ENCODE measurements around the gene PTPRD.

PTPRD gene

GRCh38 chr9:8515748-8516147, 2097.1 kb downstream of the PTPRD start:
- no peak overlapping the region for H3K4me3 Mint-ChIP-seq
- no peak for ATAC-seq
- H3K36me3 Mint-ChIP-seq, result no peaks in the 10 kb centered on the region
- H3K27ac Mint-ChIP-seq, result no peak overlapping the region
- no peaks in the 10 kb centered on the region for H3K4me1 Mint-ChIP-seq
- DNase-seq (ENCODE audit: low spot score in 2 of 2), result no peak
- no peaks in the 10 kb centered on the region for H3K9me3 Mint-ChIP-seq

GRCh38 chr9:8514760-8515159, 2098.0 kb downstream of the PTPRD start:
- Mint-ChIP-seq H3K4me1 (no peaks in the 10 kb centered on the region), H3K4me3 (no peak overlapping the region), H3K9me3 (no peaks in the 10 kb centered on the region), H3K36me3 (no peaks in the 10 kb centered on the region), H3K27ac (no peak overlapping the region)
- no peak for ATAC-seq
- no peak for DNase-seq (ENCODE audit: low spot score in 2 of 2)

GRCh38 chr9:8508671-8509290, 2104.0 kb downstream of the PTPRD start:
- Mint-ChIP-seq H3K9me3 (no peaks in the 10 kb centered on the region), H3K4me3 (no peak overlapping the region), H3K4me1 (no peaks in the 10 kb centered on the region), H3K27ac (no peak overlapping the region), H3K36me3 (no peaks in the 10 kb centered on the region)
- ATAC-seq (no peak), DNase-seq (ENCODE audit: low spot score in 2 of 2) (no peak)

GRCh38 chr9:8494571-8494970, 2118.2 kb downstream of the PTPRD start:
- no peaks in the 10 kb centered on the region for H3K4me1 Mint-ChIP-seq
- no peak overlapping the region for H3K27ac Mint-ChIP-seq
- no peak overlapping the region for H3K4me3 Mint-ChIP-seq
- DNase-seq (ENCODE audit: low spot score in 2 of 2) (no peak), ATAC-seq (no peak)
- H3K36me3 Mint-ChIP-seq, result no peaks in the 10 kb centered on the region
- H3K9me3 Mint-ChIP-seq, result no peaks in the 10 kb centered on the region

- Mint-ChIP-seq H3K4me1 (no peaks in the 10 kb centered on the region), H3K4me3 (no peak overlapping the region), H3K27ac (no peak overlapping the region), H3K36me3 (no peaks in the 10 kb centered on the region), H3K9me3 (no peaks in the 10 kb centered on the region)
- DNase-seq (ENCODE audit: low spot score in 2 of 2) (no peak), ATAC-seq (no peak)
Observed at GRCh38 chr9:8492679-8493078, 2120.1 kb downstream of the PTPRD start.

GRCh38 chr9:8492024-8492423, 2120.8 kb downstream of the PTPRD start:
- ATAC-seq, result no peak
- no peaks in the 10 kb centered on the region for H3K36me3 Mint-ChIP-seq
- H3K27ac Mint-ChIP-seq, result no peak overlapping the region
- no peak overlapping the region for H3K4me3 Mint-ChIP-seq
- H3K4me1 Mint-ChIP-seq, result no peaks in the 10 kb centered on the region
- no peak for DNase-seq (ENCODE audit: low spot score in 2 of 2)
- H3K9me3 Mint-ChIP-seq, result no peaks in the 10 kb centered on the region

GRCh38 chr9:8491563-8491962, 2121.2 kb downstream of the PTPRD start:
- Mint-ChIP-seq H3K27ac (no peak overlapping the region), H3K36me3 (no peaks in the 10 kb centered on the region), H3K4me3 (no peak overlapping the region), H3K9me3 (no peaks in the 10 kb centered on the region), H3K4me1 (no peaks in the 10 kb centered on the region)
- DNase-seq (ENCODE audit: low spot score in 2 of 2) (no peak), ATAC-seq (no peak)

- no peaks in the 10 kb centered on the region for H3K9me3 Mint-ChIP-seq
- H3K36me3 Mint-ChIP-seq, result no peaks in the 10 kb centered on the region
- no peaks in the 10 kb centered on the region for H3K4me1 Mint-ChIP-seq
- ATAC-seq (no peak), DNase-seq (ENCODE audit: low spot score in 2 of 2) (no peak)
- H3K4me3 Mint-ChIP-seq, result no peak overlapping the region
- H3K27ac Mint-ChIP-seq, result no peak overlapping the region
Observed at GRCh38 chr9:8489835-8490234, 2123.0 kb downstream of the PTPRD start.

GRCh38 chr9:8486095-8486494, 2126.7 kb downstream of the PTPRD start:
- Mint-ChIP-seq H3K4me1 (no peaks in the 10 kb centered on the region), H3K9me3 (no peaks in the 10 kb centered on the region), H3K4me3 (no peak overlapping the region), H3K36me3 (no peaks in the 10 kb centered on the region), H3K27ac (no peak overlapping the region)
- no peak for ATAC-seq
- no peak for DNase-seq (ENCODE audit: low spot score in 2 of 2)

- Mint-ChIP-seq H3K36me3 (no peaks in the 10 kb centered on the region), H3K9me3 (no peaks in the 10 kb centered on the region), H3K4me3 (no peak overlapping the region), H3K4me1 (no peaks in the 10 kb centered on the region), H3K27ac (no peak overlapping the region)
- ATAC-seq (no peak), DNase-seq (ENCODE audit: low spot score in 2 of 2) (no peak)
Observed at GRCh38 chr9:8484597-8485191, 2128.1 kb downstream of the PTPRD start.

- Mint-ChIP-seq H3K4me1 (no peaks in the 10 kb centered on the region), H3K9me3 (no peaks in the 10 kb centered on the region), H3K36me3 (no peaks in the 10 kb centered on the region), H3K4me3 (no peak overlapping the region), H3K27ac (no peak overlapping the region)
- DNase-seq (ENCODE audit: low spot score in 2 of 2) (no peak), ATAC-seq (no peak)
Observed at GRCh38 chr9:8477450-8477849, 2135.4 kb downstream of the PTPRD start.

- DNase-seq (ENCODE audit: low spot score in 2 of 2) (no peak), ATAC-seq (no peak)
- H3K36me3 Mint-ChIP-seq, result no peaks in the 10 kb centered on the region
- no peak overlapping the region for H3K27ac Mint-ChIP-seq
- H3K4me3 Mint-ChIP-seq, result no peak overlapping the region
- no peaks in the 10 kb centered on the region for H3K4me1 Mint-ChIP-seq
- H3K9me3 Mint-ChIP-seq, result no peaks in the 10 kb centered on the region
Observed at GRCh38 chr9:8474937-8475336, 2137.9 kb downstream of the PTPRD start.

GRCh38 chr9:8473244-8474020, 2139.4 kb downstream of the PTPRD start:
- Mint-ChIP-seq H3K27ac (no peak overlapping the region), H3K4me3 (no peak overlapping the region), H3K4me1 (no peaks in the 10 kb centered on the region), H3K9me3 (no peaks in the 10 kb centered on the region), H3K36me3 (no peaks in the 10 kb centered on the region)
- DNase-seq (ENCODE audit: low spot score in 2 of 2) (no peak), ATAC-seq (no peak)

GRCh38 chr9:8468045-8468637, 2144.7 kb downstream of the PTPRD start:
- Mint-ChIP-seq H3K9me3 (no peaks in the 10 kb centered on the region), H3K27ac (no peak overlapping the region), H3K4me3 (no peak overlapping the region), H3K4me1 (no peaks in the 10 kb centered on the region), H3K36me3 (no peaks in the 10 kb centered on the region)
- ATAC-seq (peak; percentile 70), DNase-seq (ENCODE audit: low spot score in 2 of 2) (no peak)

- Mint-ChIP-seq H3K4me1 (no peaks in the 10 kb centered on the region), H3K4me3 (no peak overlapping the region), H3K9me3 (no peaks in the 10 kb centered on the region), H3K27ac (no peak overlapping the region), H3K36me3 (no peaks in the 10 kb centered on the region)
- ATAC-seq, result no peak
- no peak for DNase-seq (ENCODE audit: low spot score in 2 of 2)
Observed at GRCh38 chr9:8457816-8458215, 2155.0 kb downstream of the PTPRD start.

GRCh38 chr9:8457055-8457454, 2155.7 kb downstream of the PTPRD start:
- Mint-ChIP-seq H3K27ac (no peak overlapping the region), H3K36me3 (no peaks in the 10 kb centered on the region), H3K4me1 (no peaks in the 10 kb centered on the region), H3K4me3 (no peak overlapping the region), H3K9me3 (no peaks in the 10 kb centered on the region)
- DNase-seq (ENCODE audit: low spot score in 2 of 2) (no peak), ATAC-seq (no peak)

Data from stimulated activated effector memory CD8-positive, alpha-beta T cell treated with anti-CD3 and anti-CD28 coated beads, Interleukin-12 subunit alpha, Interleukin-12 subunit beta, amount 100 ng/mL, for 72 hours (primary cell).